ENCODE measurements around the gene PABPN1.
A peak's percentile ranks its signal among the peaks of the same experiment; 100 is the strongest.

Gene PABPN1

GRCh38 chr14:23302290-23303225 is 18.7 kb upstream of the PABPN1 start, which contains the start of gene PPP1R3E:
Gene PPP1R3E, minus strand, starts transcription at chr14:23302859. Its CDS starts 283 bp downstream, at chr14:23302576.
- Histone ChIP-seq H3K4me1 (ENCODE audit: control insufficient read depth, insufficient read depth, low read length) (peaks cover 4% of the 10 kb centered on the region; the same call in 1 of the 2 replicates), H3K4me3 (ENCODE audit: low read depth, low read length) (peak within 1 kb of the TSS; percentile 94), H3K27me3 (ENCODE audit: control insufficient read depth, insufficient read depth, low read length) (peaks cover 46% of the 10 kb centered on the region), H3K27ac (ENCODE audit: low read depth, low read length) (peak within 1 kb of the TSS; percentile 97), H3K9ac (ENCODE audit: low read depth, low read length) (peak within 1 kb of the TSS; percentile 46; the same call in 1 of the 2 replicates), H3K9me3 (ENCODE audit: control insufficient read depth, insufficient read depth, low read length) (no peaks in the 10 kb centered on the region), H3K36me3 (ENCODE audit: control insufficient read depth, insufficient read depth, low read length) (no peaks in the 10 kb centered on the region)

GRCh38 chr14:23306412-23307145 is 14.7 kb upstream of the PABPN1 start, which contains the start of gene BCL2L2:
Gene BCL2L2, plus strand, starts transcription at chr14:23306833. Its CDS starts 935 bp downstream, at chr14:23307768.
- H3K9ac ChIP-seq (ENCODE audit: low read depth, low read length), result peak within 1 kb of the TSS; percentile 65
- H3K4me3 ChIP-seq (ENCODE audit: low read depth, low read length), result peak within 1 kb of the TSS; percentile 73
- no peaks in the 10 kb centered on the region; the same call in 1 of the 2 replicates for H3K4me1 ChIP-seq (ENCODE audit: control insufficient read depth, insufficient read depth, low read length)
- no peaks in the 10 kb centered on the region for H3K9me3 ChIP-seq (ENCODE audit: control insufficient read depth, insufficient read depth, low read length)
- H3K36me3 ChIP-seq (ENCODE audit: control insufficient read depth, insufficient read depth, low read length), result peaks cover 15% of the 10 kb centered on the region
- H3K27me3 ChIP-seq (ENCODE audit: control insufficient read depth, insufficient read depth, low read length), result peaks cover 15% of the 10 kb centered on the region
- H3K27ac ChIP-seq (ENCODE audit: low read depth, low read length), result peak within 1 kb of the TSS; percentile 86

- Histone ChIP-seq H3K4me1 (ENCODE audit: control insufficient read depth, insufficient read depth, low read length) (no peaks in the 10 kb centered on the region; the same call in 1 of the 2 replicates), H3K9ac (ENCODE audit: low read depth, low read length) (peak overlapping the region; percentile 65), H3K27ac (ENCODE audit: low read depth, low read length) (peak overlapping the region; percentile 86), H3K4me3 (ENCODE audit: low read depth, low read length) (peak overlapping the region; percentile 73), H3K27me3 (ENCODE audit: control insufficient read depth, insufficient read depth, low read length) (peaks cover 15% of the 10 kb centered on the region), H3K9me3 (ENCODE audit: control insufficient read depth, insufficient read depth, low read length) (no peaks in the 10 kb centered on the region), H3K36me3 (ENCODE audit: control insufficient read depth, insufficient read depth, low read length) (peaks cover 15% of the 10 kb centered on the region)
These were observed 14.1 kb upstream of the PABPN1 start for GRCh38 chr14:23307146-23307530.

GRCh38 chr14:23307687-23308644 is 13.3 kb upstream of the PABPN1 start:
- Histone ChIP-seq H3K36me3 (ENCODE audit: control insufficient read depth, insufficient read depth, low read length) (peaks cover 15% of the 10 kb centered on the region), H3K27ac (ENCODE audit: low read depth, low read length) (no peak overlapping the region), H3K4me3 (ENCODE audit: low read depth, low read length) (peak overlapping the region; percentile 73; the same call in 1 of the 2 replicates)

GRCh38 chr14:23308721-23309445 is 12.4 kb upstream of the PABPN1 start:
- Histone ChIP-seq H3K9ac (ENCODE audit: low read depth, low read length) (no peak overlapping the region), H3K9me3 (ENCODE audit: control insufficient read depth, insufficient read depth, low read length) (no peaks in the 10 kb centered on the region), H3K27ac (ENCODE audit: low read depth, low read length) (no peak overlapping the region), H3K4me1 (ENCODE audit: control insufficient read depth, insufficient read depth, low read length) (no peaks in the 10 kb centered on the region; the same call in 1 of the 2 replicates), H3K4me3 (ENCODE audit: low read depth, low read length) (no peak overlapping the region), H3K27me3 (ENCODE audit: control insufficient read depth, insufficient read depth, low read length) (peaks cover 5% of the 10 kb centered on the region), H3K36me3 (ENCODE audit: control insufficient read depth, insufficient read depth, low read length) (peaks cover 15% of the 10 kb centered on the region)

More at GRCh38 chr14:23307687-23308644, 13.3 kb upstream of the PABPN1 start:
- Histone ChIP-seq H3K27me3 (ENCODE audit: control insufficient read depth, insufficient read depth, low read length) (peaks cover 14% of the 10 kb centered on the region), H3K9me3 (ENCODE audit: control insufficient read depth, insufficient read depth, low read length) (no peaks in the 10 kb centered on the region), H3K4me1 (ENCODE audit: control insufficient read depth, insufficient read depth, low read length) (no peaks in the 10 kb centered on the region; the same call in 1 of the 2 replicates), H3K9ac (ENCODE audit: low read depth, low read length) (no peak overlapping the region)

GRCh38 chr14:23310546-23310945 is 10.7 kb upstream of the PABPN1 start:
- no peaks in the 10 kb centered on the region for H3K27me3 ChIP-seq (ENCODE audit: control insufficient read depth, insufficient read depth, low read length)
- H3K4me1 ChIP-seq (ENCODE audit: control insufficient read depth, insufficient read depth, low read length), result no peaks in the 10 kb centered on the region; the same call in 1 of the 2 replicates
- H3K27ac ChIP-seq (ENCODE audit: low read depth, low read length), result no peak overlapping the region
- no peaks in the 10 kb centered on the region for H3K9me3 ChIP-seq (ENCODE audit: control insufficient read depth, insufficient read depth, low read length)
- no peak overlapping the region for H3K9ac ChIP-seq (ENCODE audit: low read depth, low read length)
- peaks cover 15% of the 10 kb centered on the region for H3K36me3 ChIP-seq (ENCODE audit: control insufficient read depth, insufficient read depth, low read length)
- H3K4me3 ChIP-seq (ENCODE audit: low read depth, low read length), result no peak overlapping the region

- Histone ChIP-seq H3K9ac (ENCODE audit: low read depth, low read length) (no peak overlapping the region), H3K9me3 (ENCODE audit: control insufficient read depth, insufficient read depth, low read length) (no peaks in the 10 kb centered on the region), H3K4me1 (ENCODE audit: control insufficient read depth, insufficient read depth, low read length) (peaks cover 9% of the 10 kb centered on the region; the same call in 1 of the 2 replicates), H3K4me3 (ENCODE audit: low read depth, low read length) (no peak overlapping the region), H3K27me3 (ENCODE audit: control insufficient read depth, insufficient read depth, low read length) (no peaks in the 10 kb centered on the region), H3K36me3 (ENCODE audit: control insufficient read depth, insufficient read depth, low read length) (no peaks in the 10 kb centered on the region), H3K27ac (ENCODE audit: low read depth, low read length) (no peak overlapping the region)
These were observed 5.0 kb upstream of the PABPN1 start for GRCh38 chr14:23316300-23316699.

- Histone ChIP-seq H3K36me3 (ENCODE audit: control insufficient read depth, insufficient read depth, low read length) (peaks cover 24% of the 10 kb centered on the region), H3K4me3 (ENCODE audit: low read depth, low read length) (peak overlapping the region; percentile 61), H3K4me1 (ENCODE audit: control insufficient read depth, insufficient read depth, low read length) (peaks cover 17% of the 10 kb centered on the region; the same call in 1 of the 2 replicates), H3K27ac (ENCODE audit: low read depth, low read length) (peak overlapping the region; percentile 93), H3K27me3 (ENCODE audit: control insufficient read depth, insufficient read depth, low read length) (no peaks in the 10 kb centered on the region), H3K9ac (ENCODE audit: low read depth, low read length) (peak overlapping the region; percentile 62), H3K9me3 (ENCODE audit: control insufficient read depth, insufficient read depth, low read length) (no peaks in the 10 kb centered on the region)
These were observed 1.3 kb upstream of the PABPN1 start for GRCh38 chr14:23319746-23320583.

All from HUES48 (cell line).